ENCODE results near the gene OCSTAMP. TPM values are rescaled to one million over a fixed set of nuclear protein-coding genes. Genes with fewer than 3 reads are reported as not detected.

The OCSTAMP gene
- total and polyA plus RNA-seq, 2 donors (not counting 3 experiments of a cell fraction or from before 2014, with no cell fraction given), result not detected

DNA sequence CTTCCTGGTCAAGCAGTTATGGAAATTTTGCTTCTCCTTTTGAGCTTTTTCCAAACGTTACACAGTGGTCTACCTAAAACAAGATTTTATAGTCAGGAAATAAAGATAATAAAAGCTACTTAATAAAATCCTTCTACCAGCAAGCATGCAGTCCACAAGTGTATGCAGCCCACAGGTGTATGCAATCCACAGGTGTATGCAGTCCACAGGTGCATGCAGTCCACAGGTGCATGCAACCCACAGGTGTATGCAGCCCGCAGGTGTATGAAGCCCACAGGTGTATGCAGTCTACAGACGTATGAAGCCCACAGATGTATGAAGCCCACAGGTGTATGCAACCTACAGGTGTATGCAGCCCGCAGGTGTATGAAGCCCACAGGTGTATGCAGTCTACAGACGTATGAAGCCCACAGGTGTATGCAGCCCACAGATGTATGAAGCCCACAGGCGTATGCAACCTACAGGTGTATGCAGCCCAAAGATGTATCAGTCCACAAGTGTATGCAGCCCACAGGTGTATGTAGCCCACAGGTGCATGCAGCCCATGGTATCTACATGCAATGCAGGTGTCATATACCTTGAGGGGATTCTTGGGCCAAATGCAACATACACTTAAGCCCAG lies 26.4 kb upstream of the OCSTAMP start:
- CTCF ChIA-PET, result no interaction called here
- H3K9ac ChIP-seq (replicated peaks; ENCODE audit: extremely low read depth, insufficient read depth, low read length), result no peak overlapping the region
- no peaks in the 10 kb centered on the region for H3K36me3 ChIP-seq (ENCODE audit: control insufficient read depth in 2 of 2, extremely low read depth in 1 of 2, insufficient read depth in 2 of 2, low read length in 2 of 2)
- peaks cover 3% of the 10 kb centered on the region for H3K4me1 ChIP-seq (ENCODE audit: control insufficient read depth, extremely low read depth, insufficient read depth, low read length)
- H3K27me3 ChIP-seq (ENCODE audit: control insufficient read depth in 2 of 2, insufficient read depth in 2 of 2, low read length in 2 of 2), result no peaks in the 10 kb centered on the region
- DNase-seq (ENCODE audit: low read depth, low spot score) (no peak), FAIRE-seq (no peak)
- BruUV-seq (replicated peaks), result no TSS peak
- no peak overlapping the region for H3K4me3 ChIP-seq (replicated peaks in 1 of 3; ENCODE audit: insufficient read depth in 1 of 3, low read depth in 1 of 3, low read length in 3 of 3)
- intact Hi-C loops (cut with micrococcal nuclease), result no loop called here
- no peaks in the 10 kb centered on the region for H3K9me1 ChIP-seq (replicated peaks; ENCODE audit: control insufficient read depth, extremely low read depth, insufficient read depth, low read length)
- no peak overlapping the region for H3K27ac ChIP-seq (ENCODE audit: insufficient read depth, low read depth, low read length)
- POLR2A ChIA-PET, result no interaction called here
- TF ChIP-seq GATA2 (IDR thresholded peaks at IDR 0.05; ENCODE audit: insufficient read depth, insufficient read length, low read depth, low read length) (no peak), POLR2AphosphoS5 (IDR thresholded peaks at IDR 0.05; ENCODE audit: insufficient read depth, low read depth, low read length) (no peak), FOS (IDR thresholded peaks at IDR 0.05; ENCODE audit: borderline replicate concordance, insufficient read depth, low read length) (no peak), MYC (IDR thresholded peaks at IDR 0.05; ENCODE audit: low read depth, low read length) (no peak), JUN (IDR thresholded peaks at IDR 0.05; ENCODE audit: borderline replicate concordance, insufficient read depth, insufficient read length, low read depth) (no peak), POLR2A (IDR thresholded peaks at IDR 0.05; ENCODE audit: low read depth, low read length) (no peak), EZH2 (IDR thresholded peaks at IDR 0.05; ENCODE audit: borderline replicate concordance, low read depth, low read length, severe bottlenecking) (no peak)
- TF ChIP-seq, protein P1, sequence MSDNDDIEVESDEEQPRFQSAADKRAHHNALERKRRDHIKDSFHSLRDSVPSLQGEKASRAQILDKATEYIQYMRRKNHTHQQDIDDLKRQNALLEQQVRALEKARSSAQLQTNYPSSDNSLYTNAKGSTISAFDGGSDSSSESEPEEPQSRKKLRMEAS (IDR thresholded peaks at IDR 0.05; ENCODE audit: insufficient read depth, insufficient read length), result no peak
- TF ChIP-seq, protein P2, sequence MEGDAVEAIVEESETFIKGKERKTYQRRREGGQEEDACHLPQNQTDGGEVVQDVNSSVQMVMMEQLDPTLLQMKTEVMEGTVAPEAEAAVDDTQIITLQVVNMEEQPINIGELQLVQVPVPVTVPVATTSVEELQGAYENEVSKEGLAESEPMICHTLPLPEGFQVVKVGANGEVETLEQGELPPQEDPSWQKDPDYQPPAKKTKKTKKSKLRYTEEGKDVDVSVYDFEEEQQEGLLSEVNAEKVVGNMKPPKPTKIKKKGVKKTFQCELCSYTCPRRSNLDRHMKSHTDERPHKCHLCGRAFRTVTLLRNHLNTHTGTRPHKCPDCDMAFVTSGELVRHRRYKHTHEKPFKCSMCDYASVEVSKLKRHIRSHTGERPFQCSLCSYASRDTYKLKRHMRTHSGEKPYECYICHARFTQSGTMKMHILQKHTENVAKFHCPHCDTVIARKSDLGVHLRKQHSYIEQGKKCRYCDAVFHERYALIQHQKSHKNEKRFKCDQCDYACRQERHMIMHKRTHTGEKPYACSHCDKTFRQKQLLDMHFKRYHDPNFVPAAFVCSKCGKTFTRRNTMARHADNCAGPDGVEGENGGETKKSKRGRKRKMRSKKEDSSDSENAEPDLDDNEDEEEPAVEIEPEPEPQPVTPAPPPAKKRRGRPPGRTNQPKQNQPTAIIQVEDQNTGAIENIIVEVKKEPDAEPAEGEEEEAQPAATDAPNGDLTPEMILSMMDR (IDR thresholded peaks at IDR 0.05; ENCODE audit: extremely low read depth in 1 of 2, insufficient read depth in 1 of 2, low read depth in 1 of 2, low read length in 2 of 2), result no peak
- H2AFZ ChIP-seq (ENCODE audit: low read depth, low read length), result no peak overlapping the region
- no peaks in the 10 kb centered on the region for H4K20me1 ChIP-seq (replicated peaks; ENCODE audit: control insufficient read depth, extremely low read depth, insufficient read depth, low read length)
- no peak overlapping the region for H3K4me2 ChIP-seq (ENCODE audit: insufficient read depth, low read length)
- dilution Hi-C loops (cut with MboI; ENCODE audit: extremely low pct_ligation_motif_present, low sequenced_read_pairs), result no loop called here
- no peaks in the 10 kb centered on the region for H3K79me2 ChIP-seq (ENCODE audit: control insufficient read depth, insufficient read depth, low read length)
- no peaks in the 10 kb centered on the region for H3K9me3 ChIP-seq (replicated peaks; ENCODE audit: control insufficient read depth, insufficient read depth, low read length)

Data from endothelial cell of umbilical vein (primary cell).